ENCODE data around the gene NRG2.

GRCh38 chr5:140010798-140011197 lies 32.3 kb downstream of the NRG2 start:
- TF ChIP-seq EZH2 (IDR thresholded peaks at IDR 0.05; ENCODE audit: insufficient read depth, poor library complexity, severe bottlenecking) (no peak), EZH2phosphoT487 (IDR thresholded peaks at IDR 0.05; ENCODE audit: insufficient read depth, low read depth) (no peak)
